Natural killer cell treated with Interleukin-12 subunit alpha and Interleukin-12 subunit beta and Interleukin-15 and Interleukin-18, amount 100 ng/mL, for 72 hours (primary cell): ENCODE measurements around the gene KRT33B. TPM values are rescaled to one million over a fixed set of nuclear protein-coding genes. Genes with fewer than 3 reads are reported as not detected.

Experiments
- ATAC-seq, 2 donors: fragments of 150-1000 bp; cut with Tn5 transposase in 1 of 2; sonication (Bioruptor Pico), chemical (Tn5 transposase) in 1 of 2; 2 replicates each; pipeline ENCODE4 v1.10.0; 2021
- DNase-seq: peaks from one replicate; pipeline ENCODE4 v3.0.0; 2022; ENCODE audit warnings: low spot score
- H3K27ac Mint-ChIP-seq, 2 donors: 1 replicate in 1 of 2; 2 replicates in 1 of 2; pipeline ENCODE4 v1.8.0; 2022; ENCODE audit warnings: mixed read lengths in 2 of 2, mild to moderate bottlenecking in 1 of 2, moderate library complexity in 1 of 2
- H3K27me3 Mint-ChIP-seq, 2 donors: 1 replicate in 1 of 2; 2 replicates in 1 of 2; pipeline ENCODE4 v1.8.0; 2022; ENCODE audit warnings: mixed read lengths in 2 of 2
- H3K36me3 Mint-ChIP-seq: one replicate; pipeline ENCODE4 v1.8.0; 2022; ENCODE audit warnings: mixed read lengths
- H3K4me1 Mint-ChIP-seq, 2 donors: 1 replicate in 1 of 2; 2 replicates in 1 of 2; pipeline ENCODE4 v1.8.0; 2022; ENCODE audit warnings: low read depth in 2 of 2, mixed read lengths in 2 of 2, mild to moderate bottlenecking in 1 of 2
- H3K4me3 Mint-ChIP-seq: one replicate; pipeline ENCODE4 v1.8.0; 2022; ENCODE audit warnings: mixed read lengths
- H3K9me3 Mint-ChIP-seq: 2 replicates; pipeline ENCODE4 v1.8.0; 2022; ENCODE audit warnings: mixed read lengths
- total RNA-seq, 2 donors: library from RNA; stranded (reverse); gene quantifications; one replicate each; pipeline ENCODE4 v1.2.3, GENCODE V29; 2022

Gene KRT33B
- total RNA-seq, 2 donors from 2014 or later: not detected

DNA sequence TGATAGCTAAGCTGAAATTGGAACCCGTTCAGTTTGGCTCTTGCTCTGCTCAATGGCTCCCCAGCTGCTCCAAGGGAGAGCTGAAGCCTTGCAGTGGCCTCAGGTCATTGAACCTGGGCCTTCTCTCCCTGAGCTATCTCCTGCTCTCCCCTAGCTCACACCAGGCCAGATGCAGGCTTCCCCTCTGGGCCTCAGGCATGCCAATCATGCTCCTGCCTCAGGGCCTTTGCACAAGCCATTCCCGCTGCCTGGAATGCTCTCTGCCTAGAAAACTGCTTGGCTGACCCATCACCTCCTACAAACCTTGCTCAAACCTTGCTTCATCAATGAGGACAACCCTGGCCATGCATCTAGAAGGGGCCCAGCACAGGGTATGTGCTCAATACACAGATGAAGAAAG lies 37.4 kb downstream of the KRT33B start:
- no peak for DNase-seq
- ATAC-seq: no peak
- H3K27ac Mint-ChIP-seq: no peak overlapping the region
- H3K4me3 Mint-ChIP-seq: no peak overlapping the region
- H3K4me1 Mint-ChIP-seq: peaks cover 0 to 12% of the 10 kb centered on the region in 2 donors
- H3K27me3 Mint-ChIP-seq: no peaks in the 10 kb centered on the region
- no peaks in the 10 kb centered on the region for H3K9me3 Mint-ChIP-seq
- no peaks in the 10 kb centered on the region for H3K36me3 Mint-ChIP-seq

DNA sequence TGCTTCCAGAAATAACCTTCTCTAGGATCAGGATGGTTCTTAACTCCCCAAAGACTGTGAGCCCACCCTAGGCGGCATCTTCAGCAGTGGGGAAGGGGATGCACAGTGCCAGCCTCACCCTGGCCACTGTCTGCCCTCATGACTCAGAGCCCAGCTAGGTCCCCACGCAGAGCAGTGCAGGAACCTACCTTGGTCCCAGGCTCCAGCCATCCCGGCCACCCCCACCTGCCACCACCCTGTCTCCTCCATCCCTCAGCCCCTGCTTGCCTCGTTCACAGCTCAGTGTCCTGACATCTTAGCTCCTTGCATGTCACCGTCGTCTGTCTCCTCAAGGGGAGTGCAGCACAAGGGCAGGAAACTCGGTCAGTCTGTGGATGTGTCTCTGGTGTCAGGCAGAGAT lies 38.0 kb downstream of the KRT33B start:
- Mint-ChIP-seq H3K9me3 (no peaks in the 10 kb centered on the region), H3K27me3 (no peaks in the 10 kb centered on the region)

DNA sequence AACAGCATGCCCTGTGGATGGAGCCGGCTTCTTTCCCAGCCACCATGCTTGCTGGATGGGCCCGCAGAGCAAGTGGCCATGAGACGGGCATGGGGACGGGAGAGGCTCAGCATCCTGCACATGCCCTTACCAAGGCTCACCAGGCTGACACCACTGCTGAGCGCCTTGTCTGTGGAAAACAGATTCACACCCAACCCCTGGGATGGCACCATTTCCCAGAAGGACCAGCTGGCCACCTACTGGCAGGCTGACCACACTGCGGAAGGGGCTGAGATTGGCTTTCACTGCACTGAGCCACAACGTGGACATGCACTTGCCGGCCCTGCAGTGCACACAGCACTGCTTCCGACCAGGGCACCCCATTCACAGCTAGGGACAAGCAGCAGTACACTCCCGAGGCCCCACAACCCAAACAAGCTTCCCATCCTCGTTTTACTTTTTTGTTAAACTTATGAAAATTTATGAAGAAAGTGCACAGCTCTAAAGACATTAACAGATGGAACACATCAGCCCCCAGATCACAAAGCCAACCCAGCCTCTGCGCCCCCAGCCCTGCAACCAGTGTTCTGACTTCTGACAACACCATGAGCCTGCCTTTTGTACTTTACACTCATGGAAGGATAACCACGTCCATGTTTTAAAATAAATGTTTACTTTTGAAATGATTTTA lies 40.2 kb downstream of the KRT33B start:
- Mint-ChIP-seq H3K4me3 (no peak overlapping the region), H3K27ac (no peak overlapping the region), H3K4me1 (peaks cover 0 to 6% of the 10 kb centered on the region in 2 donors), H3K36me3 (no peaks in the 10 kb centered on the region), H3K27me3 (no peaks in the 10 kb centered on the region), H3K9me3 (no peaks in the 10 kb centered on the region)
- DNase-seq: no peak
- ATAC-seq: no peak

More for the DNA sequence above, 38.0 kb downstream of the KRT33B start:
- H3K4me3 Mint-ChIP-seq: no peak overlapping the region
- peaks cover 0 to 12% of the 10 kb centered on the region in 2 donors for H3K4me1 Mint-ChIP-seq
- no peaks in the 10 kb centered on the region for H3K36me3 Mint-ChIP-seq
- H3K27ac Mint-ChIP-seq: no peak overlapping the region
- DNase-seq (no peak), ATAC-seq (no peak)

DNA sequence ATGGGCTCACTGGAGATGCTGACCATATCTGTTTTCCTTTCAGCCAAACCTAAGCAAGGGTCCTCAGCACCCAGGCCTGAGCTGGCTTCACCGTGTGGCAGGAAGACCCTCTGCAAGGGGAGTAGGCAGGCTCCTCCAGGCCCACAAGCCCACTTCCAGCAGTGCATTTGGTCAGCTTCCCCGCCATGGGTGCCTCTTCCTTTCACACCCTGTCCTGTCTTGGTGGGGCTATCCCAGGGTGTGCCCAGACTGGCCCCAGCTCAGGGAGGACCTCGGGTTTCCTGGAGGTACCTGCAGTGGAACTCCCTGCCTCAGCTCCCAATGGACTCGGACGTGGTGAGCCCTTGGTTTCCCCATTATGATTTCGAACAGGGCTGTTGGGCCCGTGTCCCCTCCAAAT lies 41.4 kb downstream of the KRT33B start:
- Mint-ChIP-seq H3K36me3 (no peaks in the 10 kb centered on the region), H3K27ac (no peak overlapping the region), H3K27me3 (no peaks in the 10 kb centered on the region), H3K9me3 (no peaks in the 10 kb centered on the region), H3K4me3 (no peak overlapping the region), H3K4me1 (no peaks in the 10 kb centered on the region)
- DNase-seq (no peak), ATAC-seq (no peak)

DNA sequence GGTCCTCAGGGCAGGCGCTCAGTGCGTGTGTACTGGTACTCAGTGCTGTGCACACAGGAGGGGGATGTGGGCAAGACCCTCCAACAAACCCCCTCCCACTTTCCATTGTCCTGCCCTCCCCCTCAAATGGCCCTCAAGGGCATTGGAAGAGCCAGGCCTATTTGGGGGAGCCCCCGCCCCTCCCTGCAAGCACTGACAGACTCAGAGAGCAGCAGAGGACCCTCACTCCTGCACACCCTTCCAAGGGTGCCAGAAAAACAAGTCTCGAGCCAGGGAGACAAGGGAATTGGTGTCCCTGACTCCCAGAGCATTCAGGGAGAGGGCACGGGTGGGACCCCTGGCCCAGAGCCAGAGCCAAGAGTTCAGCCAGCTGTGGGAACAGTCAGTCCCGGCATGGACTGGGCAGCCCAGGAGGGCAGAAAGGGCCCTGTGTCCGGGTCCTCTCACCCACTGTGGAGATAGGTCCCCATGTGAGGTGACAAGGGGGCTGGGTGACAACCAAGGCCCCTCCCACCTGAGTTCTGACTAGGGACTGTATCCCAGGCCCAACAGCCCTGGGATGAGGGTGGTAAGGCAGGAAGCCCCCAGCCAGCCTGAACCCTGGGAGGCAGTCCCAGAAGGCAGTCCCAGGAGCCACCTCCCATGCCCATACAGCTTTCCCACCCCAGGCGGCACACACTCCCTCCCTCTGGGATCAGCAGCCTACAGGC lies 42.0 kb downstream of the KRT33B start:
- H3K4me3 Mint-ChIP-seq: no peak overlapping the region
- H3K9me3 Mint-ChIP-seq: no peaks in the 10 kb centered on the region
- no peaks in the 10 kb centered on the region for H3K36me3 Mint-ChIP-seq
- H3K27ac Mint-ChIP-seq: no peak overlapping the region
- no peaks in the 10 kb centered on the region for H3K27me3 Mint-ChIP-seq
- H3K4me1 Mint-ChIP-seq: no peaks in the 10 kb centered on the region
- DNase-seq: no peak
- ATAC-seq: no peak

DNA sequence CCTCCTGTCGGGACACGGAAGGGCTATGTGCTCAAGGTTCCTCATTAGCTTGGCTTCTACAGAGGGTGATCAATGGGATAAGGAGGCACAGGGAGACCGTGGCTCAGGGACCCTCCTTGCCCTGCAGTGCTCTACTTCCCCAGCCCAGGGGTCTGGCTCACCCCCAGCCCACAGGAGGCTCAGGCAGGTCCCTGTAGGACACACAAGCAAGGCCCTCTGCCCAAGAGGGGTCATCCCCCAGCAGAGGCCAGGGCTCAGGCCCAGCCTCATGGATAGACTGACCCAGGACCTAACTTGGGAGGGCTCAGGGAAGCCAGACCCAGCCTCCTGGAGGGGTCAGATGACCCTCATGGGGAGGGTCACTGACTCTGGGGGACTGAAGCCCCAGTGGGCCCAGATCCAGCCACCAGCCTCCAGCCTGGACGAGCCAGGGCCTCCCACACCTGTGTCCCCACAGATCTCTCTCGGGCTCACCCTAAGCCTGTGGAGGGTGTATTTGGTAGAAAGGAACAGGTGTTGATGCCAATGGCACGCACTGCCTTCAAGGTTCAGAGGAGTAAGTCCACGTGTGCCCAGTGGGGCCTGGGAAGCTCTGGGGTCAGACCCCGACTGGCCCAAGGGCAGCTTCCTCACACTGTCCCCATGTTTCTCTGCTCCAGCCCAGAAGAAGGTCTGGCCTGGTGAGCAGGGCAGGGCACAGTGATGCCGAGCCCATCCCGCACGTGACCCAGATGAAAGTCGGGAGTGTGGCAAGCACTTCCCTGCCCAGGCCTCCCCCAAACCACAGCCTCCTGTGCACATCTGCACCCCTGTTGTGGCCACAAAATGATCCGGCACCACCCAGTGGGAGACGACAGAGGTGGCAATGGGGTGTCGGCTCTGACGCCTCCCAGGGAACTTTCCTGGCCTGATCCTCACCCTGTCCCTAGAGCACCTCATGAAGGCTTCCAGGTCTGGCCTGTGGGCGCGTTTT lies 43.2 kb downstream of the KRT33B start:
- H3K27me3 Mint-ChIP-seq: no peaks in the 10 kb centered on the region
- H3K4me3 Mint-ChIP-seq: no peak overlapping the region
- no peaks in the 10 kb centered on the region for H3K4me1 Mint-ChIP-seq
- DNase-seq (no peak), ATAC-seq (no peak)
- H3K27ac Mint-ChIP-seq: no peak overlapping the region
- H3K9me3 Mint-ChIP-seq: no peaks in the 10 kb centered on the region
- no peaks in the 10 kb centered on the region for H3K36me3 Mint-ChIP-seq

DNA sequence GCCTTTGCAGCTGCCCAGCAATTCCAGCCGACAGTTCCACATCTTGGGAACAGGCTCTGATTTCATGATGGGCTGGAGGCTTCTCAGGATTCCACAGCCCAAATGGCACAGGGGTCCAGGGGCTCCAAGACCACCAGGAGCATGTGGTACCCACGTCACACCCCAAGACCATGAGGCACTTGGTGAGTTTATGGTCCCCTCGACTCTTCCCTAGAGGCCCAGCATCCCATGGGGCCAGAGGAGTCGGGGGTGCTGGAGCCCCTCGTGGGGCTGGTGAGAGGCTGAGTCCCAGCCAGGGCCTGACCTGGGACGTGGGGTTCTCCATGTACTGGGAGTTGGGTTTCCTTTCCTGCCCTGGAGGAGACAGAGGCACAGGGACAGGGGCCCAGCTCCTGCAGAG lies 44.0 kb downstream of the KRT33B start:
- H3K27me3 Mint-ChIP-seq: no peaks in the 10 kb centered on the region
- H3K4me1 Mint-ChIP-seq: no peaks in the 10 kb centered on the region
- DNase-seq (no peak), ATAC-seq (no peak)
- H3K36me3 Mint-ChIP-seq: no peaks in the 10 kb centered on the region
- H3K9me3 Mint-ChIP-seq: no peaks in the 10 kb centered on the region
- no peak overlapping the region for H3K27ac Mint-ChIP-seq
- H3K4me3 Mint-ChIP-seq: no peak overlapping the region

DNA sequence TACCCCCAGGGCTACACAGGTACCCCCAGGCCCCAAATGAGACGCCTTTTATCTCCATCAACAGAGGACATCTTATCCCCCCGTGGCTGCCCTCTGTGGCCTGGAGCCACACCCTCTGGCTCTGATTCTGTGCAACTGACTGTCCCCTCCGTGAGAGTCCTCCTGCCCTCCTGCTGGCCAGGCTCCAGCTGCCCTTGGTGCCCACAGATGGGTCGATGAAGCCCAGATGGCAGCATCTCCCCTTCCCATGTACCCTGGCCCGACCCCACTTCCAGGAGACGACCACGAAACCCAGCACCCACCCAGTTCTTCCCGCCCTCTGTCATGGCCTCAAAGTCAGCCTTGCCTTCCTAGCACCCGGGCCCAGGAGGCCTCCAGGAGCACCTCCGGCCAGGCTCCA lies 44.5 kb downstream of the KRT33B start:
- H3K4me3 Mint-ChIP-seq: no peak overlapping the region
- H3K36me3 Mint-ChIP-seq: peaks cover 1% of the 10 kb centered on the region
- ATAC-seq (no peak), DNase-seq (peak; percentile 58)
- no peaks in the 10 kb centered on the region for H3K27me3 Mint-ChIP-seq
- H3K4me1 Mint-ChIP-seq: no peaks in the 10 kb centered on the region
- no peak overlapping the region for H3K27ac Mint-ChIP-seq
- no peaks in the 10 kb centered on the region for H3K9me3 Mint-ChIP-seq

DNA sequence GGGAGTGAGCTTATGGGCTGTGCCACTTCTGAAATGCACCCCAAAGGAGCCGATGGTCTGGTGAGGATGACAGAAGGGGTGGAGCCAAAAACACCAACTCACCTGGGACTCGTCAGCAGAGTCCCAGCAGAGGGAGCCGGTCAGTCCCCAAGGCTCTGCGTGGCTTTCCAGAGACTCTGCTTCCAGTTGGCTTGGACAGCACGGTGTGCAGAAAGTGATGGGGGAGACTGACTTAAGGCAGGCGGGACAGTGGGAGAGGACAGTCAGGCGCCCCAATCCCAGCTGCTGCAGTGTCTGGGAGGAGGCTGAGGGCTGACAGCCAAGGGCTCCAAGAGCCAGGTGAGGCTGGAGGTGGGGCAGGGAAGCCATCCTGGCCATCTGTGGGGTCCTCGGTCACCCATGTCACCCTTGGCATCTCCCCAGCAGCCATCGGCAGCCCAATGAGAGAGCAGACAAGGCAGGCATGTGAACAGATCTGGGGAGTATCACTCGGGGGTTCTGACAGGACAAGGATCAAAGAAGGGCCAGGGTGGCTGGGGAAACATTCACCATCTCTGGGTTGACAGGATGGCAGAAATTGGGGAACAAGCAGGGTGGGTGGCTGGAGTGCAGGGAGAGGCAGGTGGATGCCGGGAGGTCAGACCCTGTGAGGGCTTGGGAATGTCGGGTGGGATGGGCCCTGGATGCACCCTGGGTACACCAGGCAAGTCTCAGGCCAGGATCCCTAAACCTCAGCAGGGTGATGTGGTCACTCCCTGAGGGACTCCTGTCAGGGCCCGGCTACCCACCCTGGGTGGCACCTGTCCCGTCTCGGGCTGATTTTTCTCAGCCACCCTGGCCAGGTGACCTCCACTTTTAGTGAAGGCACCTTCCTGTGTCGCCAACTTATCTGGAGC lies 45.2 kb downstream of the KRT33B start:
- H3K27me3 Mint-ChIP-seq: no peaks in the 10 kb centered on the region
- H3K4me1 Mint-ChIP-seq: no peaks in the 10 kb centered on the region
- H3K4me3 Mint-ChIP-seq: no peak overlapping the region
- DNase-seq (no peak), ATAC-seq (no peak)
- no peaks in the 10 kb centered on the region for H3K9me3 Mint-ChIP-seq
- no peak overlapping the region for H3K27ac Mint-ChIP-seq
- H3K36me3 Mint-ChIP-seq: peaks cover 6% of the 10 kb centered on the region

DNA sequence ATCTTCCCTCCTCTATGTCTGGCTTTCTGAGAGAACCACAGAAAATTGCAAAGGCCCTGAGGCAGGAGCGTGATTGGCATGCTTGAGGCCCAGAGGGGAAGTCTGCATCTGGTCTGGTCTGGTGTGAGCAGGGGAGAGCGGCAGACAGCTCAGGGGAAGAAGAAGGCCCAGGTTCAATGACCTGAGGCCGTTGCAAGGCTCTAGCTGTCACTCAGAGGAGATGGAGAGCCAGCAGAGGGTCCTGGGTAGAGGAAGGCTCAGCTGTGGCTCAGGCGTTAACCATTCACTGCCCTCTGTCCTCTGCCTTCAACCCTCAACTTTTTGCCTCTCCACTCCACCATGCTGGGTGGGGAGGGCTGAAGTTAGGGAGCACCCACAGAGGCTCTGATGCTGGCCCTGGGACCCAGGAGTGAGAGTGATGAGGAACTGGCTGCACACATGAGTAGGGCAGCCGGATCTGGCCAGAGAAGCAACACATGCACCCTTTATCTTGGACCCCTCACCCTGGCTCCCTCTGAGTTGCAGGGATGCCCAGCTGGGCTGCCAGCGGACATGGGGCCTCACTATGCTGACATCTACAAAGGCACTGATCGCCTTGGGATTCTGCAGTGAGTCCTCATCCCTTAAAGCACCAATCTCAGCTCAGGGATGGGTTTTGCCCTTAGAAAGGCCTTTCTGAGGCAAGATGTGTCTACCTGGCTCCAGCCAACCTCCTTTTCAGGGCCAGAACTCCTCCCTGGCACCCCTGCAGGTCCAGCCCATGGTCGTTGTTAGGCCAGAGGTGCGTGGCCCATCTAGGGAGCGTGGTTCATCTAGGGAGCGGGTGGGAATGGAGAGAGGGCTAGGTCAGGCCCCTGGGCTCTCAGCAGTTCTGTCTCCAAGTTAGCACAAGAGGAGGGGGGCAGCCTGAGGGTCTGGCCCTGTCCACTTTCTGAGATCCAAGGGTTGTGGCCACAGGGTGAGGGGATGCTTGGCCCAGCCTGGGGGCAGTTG lies 46.4 kb downstream of the KRT33B start:
- ATAC-seq (no peak), DNase-seq (no peak)
- Mint-ChIP-seq H3K9me3 (no peaks in the 10 kb centered on the region), H3K27me3 (no peaks in the 10 kb centered on the region), H3K27ac (no peak overlapping the region), H3K4me3 (no peak overlapping the region), H3K4me1 (no peaks in the 10 kb centered on the region), H3K36me3 (peaks cover 6% of the 10 kb centered on the region)

DNA sequence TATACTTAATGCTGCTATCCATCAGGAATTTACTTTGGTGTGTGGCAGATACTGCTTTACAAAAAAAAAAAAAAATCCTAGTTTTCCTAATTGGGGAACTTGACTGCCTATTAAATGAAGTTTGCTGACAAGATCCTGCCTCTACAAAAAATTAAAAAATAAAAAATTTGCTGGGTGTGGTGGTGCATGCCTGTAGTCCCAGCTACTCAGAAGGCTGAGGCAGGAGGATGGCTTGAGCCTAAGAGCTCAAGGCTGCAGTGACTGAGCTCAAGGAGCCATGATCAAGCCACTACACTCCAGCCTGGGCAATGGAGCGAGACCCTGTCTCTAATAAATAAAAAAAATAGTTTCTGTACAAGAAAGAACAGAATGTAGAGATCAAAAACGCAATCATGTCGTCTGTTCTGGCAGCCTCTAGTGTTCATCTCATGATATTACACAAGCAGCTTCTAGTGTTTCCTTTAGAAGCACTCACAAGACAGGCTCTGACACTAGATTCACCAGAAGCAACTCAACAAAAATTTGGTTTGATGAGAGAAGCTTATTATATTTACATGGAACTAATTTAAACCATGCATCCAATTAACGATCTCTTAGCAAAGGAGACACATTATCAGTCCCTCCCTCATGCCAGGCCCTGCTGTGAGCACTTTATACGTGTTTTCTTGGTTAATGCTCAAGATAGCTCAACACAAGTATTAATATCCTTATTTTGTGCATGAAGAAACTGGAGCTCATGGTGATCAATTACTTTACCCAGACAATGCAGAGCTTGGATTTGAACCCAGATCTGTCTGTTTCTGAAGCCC lies 47.3 kb downstream of the KRT33B start:
- H3K4me3 Mint-ChIP-seq: no peak overlapping the region

DNA sequence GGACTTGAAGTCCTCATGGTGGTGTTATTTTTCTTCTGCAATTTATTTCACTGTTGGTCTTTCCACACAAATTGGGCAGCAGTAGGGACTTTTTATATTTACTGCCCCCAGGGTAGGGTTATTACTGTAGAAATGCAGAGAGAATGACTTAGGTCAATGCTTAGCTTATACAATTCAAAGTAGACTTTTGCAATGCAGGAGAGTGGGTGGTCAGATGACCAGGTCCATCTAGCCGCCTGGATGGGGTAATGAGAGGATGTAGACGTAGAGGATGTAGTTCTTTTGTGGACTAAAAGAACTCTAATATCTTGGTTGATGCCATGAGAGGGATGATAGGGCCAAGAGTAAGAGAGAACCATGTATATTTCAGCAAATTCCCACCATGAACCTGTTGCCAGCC lies 51.4 kb downstream of the KRT33B start:
- Mint-ChIP-seq H3K36me3 (peaks cover 6% of the 10 kb centered on the region), H3K9me3 (no peaks in the 10 kb centered on the region), H3K4me3 (no peak overlapping the region), H3K27ac (no peak overlapping the region), H3K4me1 (no peaks in the 10 kb centered on the region), H3K27me3 (peaks cover 0 to 2% of the 10 kb centered on the region in 2 donors)
- ATAC-seq (no peak), DNase-seq (no peak)

More for the DNA sequence above, 47.3 kb downstream of the KRT33B start:
- no peaks in the 10 kb centered on the region for H3K9me3 Mint-ChIP-seq
- no peak overlapping the region for H3K27ac Mint-ChIP-seq
- no peaks in the 10 kb centered on the region for H3K4me1 Mint-ChIP-seq
- no peaks in the 10 kb centered on the region for H3K27me3 Mint-ChIP-seq
- ATAC-seq (no peak), DNase-seq (no peak)
- peaks cover 6% of the 10 kb centered on the region for H3K36me3 Mint-ChIP-seq
